GM10847 (cell line): ENCODE results near the gene SCN2B.

ENCODE experiments used
- POLR2A ChIP-seq: IDR thresholded peaks from 2 replicates; pipeline ENCODE4 v1.6.1; 2011; ENCODE audit not compliant: insufficient read length; ENCODE audit errors: extremely low read depth

Gene SCN2B

GRCh38 chr11:118149493-118149892 lies 26.9 kb downstream of the SCN2B start:
- no peak for TF ChIP-seq POLR2A

- TF ChIP-seq POLR2A = no peak
Measured at GRCh38 chr11:118148856-118149255, 27.6 kb downstream of the SCN2B start.

DNA sequence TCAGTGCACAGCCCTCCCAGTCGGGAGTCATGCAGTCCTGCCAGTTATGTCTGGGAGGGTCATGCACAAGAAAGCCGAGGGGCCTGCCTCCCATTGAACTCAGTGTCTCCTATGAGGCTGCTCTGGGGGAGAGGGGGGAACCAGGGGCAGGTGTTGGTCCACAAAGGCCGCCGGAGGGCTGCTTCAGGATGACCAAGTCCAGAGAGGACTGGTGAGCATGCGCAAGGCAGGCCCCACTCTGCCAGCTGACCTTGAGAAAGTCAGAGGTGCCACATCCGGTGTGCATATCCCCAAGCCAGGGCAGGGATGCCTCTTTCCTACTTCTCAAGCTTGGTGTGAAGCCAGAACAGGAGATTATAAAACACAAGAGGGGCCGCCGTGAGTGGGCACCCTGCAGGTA lies 28.2 kb downstream of the SCN2B start:
- no peak for TF ChIP-seq POLR2A

GRCh38 chr11:118147502-118147901 lies 28.9 kb downstream of the SCN2B start:
- no peak for TF ChIP-seq POLR2A

- TF ChIP-seq POLR2A = no peak
Measured at GRCh38 chr11:118146554-118146953, 29.9 kb downstream of the SCN2B start.

- no peak for TF ChIP-seq POLR2A
Measured at GRCh38 chr11:118145285-118146227, 30.9 kb downstream of the SCN2B start.

DNA sequence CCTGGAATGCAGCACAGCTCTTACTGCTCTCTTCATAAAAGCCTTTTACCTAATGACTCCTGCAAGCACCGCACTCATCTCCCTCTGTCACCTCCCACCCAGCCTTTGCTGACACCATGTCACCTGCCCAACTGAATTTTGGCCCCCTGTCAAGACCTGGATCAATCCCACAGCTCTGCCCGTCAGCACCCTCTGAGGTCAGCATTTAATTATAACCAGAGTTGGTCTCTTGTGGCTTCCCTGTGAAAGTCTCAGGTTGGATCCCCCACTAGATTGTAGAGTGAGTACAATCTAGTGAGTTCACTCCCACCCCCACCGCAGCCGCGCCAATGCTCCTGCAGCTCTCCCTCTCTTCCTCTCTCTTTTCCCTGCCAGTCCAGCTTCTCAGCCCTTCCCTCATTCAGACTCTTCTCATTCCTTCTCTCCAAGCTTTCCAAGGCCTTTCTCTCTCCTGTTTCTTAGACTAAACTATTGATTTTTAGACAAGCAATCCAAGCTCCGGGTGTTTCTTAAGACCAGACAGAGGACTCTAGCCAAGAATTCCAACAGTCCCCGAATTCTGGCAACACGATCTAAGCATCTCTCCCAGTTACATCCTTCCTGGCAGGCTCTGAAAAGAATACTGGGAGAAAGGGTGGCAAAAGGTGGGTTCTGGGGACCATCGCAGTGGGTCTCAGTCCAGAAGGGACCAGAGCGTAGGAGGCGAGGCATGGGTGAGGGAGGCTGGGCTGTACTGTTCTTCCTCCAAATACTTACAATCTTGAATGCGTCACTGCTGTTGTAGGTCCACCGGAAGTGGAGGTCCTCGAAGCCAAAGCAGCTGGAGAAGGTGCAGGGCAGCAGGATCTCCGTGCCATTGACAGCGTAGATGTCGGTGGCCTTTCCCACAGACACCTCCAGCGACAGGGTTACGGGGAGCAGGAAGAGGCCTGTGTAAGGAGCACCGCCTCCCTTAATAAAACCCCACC lies 31.9 kb downstream of the SCN2B start:
- TF ChIP-seq POLR2A = no peak

- no peak for TF ChIP-seq POLR2A
Measured at GRCh38 chr11:118143661-118144185, 32.7 kb downstream of the SCN2B start.

DNA sequence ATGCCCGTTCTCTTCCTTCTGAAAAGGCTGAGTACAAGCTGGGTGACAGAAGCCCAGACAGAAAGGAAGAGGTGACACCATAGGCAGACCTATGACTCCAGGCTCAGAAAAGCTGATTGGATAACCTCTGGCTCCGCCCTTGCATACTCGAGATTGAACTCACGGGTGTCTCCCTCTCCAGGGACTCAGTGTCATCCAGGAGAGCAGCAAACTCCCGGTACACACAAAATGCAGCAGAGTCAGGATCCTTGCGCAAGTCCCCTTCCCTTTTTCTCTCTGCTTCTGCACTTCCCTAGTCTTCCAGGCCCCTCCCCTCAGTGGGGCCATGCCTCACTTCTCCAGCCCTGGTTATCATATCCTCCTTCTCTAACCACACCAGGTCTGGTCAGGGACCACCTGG lies 33.6 kb downstream of the SCN2B start:
- no peak for TF ChIP-seq POLR2A

DNA sequence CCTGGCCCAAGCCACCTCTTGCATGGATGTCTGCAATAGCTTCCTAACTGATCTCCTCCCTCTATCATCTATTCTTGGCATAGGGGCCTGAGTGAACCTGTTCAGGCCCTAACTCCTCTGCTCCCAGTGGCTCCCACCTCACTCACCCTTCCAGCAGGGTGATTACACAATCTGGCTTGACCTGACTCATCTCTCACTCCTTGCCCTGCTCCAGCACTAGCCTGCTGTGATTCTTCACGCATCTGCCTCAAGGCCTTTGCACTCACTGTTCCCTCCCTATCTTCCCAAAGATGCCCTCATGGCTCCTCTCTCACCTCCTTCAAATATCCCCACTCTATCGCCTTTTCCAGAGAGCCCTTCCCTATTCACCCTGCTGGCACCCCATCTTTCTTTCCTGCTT lies 34.4 kb downstream of the SCN2B start:
- TF ChIP-seq POLR2A = no peak

- no peak for TF ChIP-seq POLR2A
Measured at GRCh38 chr11:118139578-118139977, 36.9 kb downstream of the SCN2B start.

DNA sequence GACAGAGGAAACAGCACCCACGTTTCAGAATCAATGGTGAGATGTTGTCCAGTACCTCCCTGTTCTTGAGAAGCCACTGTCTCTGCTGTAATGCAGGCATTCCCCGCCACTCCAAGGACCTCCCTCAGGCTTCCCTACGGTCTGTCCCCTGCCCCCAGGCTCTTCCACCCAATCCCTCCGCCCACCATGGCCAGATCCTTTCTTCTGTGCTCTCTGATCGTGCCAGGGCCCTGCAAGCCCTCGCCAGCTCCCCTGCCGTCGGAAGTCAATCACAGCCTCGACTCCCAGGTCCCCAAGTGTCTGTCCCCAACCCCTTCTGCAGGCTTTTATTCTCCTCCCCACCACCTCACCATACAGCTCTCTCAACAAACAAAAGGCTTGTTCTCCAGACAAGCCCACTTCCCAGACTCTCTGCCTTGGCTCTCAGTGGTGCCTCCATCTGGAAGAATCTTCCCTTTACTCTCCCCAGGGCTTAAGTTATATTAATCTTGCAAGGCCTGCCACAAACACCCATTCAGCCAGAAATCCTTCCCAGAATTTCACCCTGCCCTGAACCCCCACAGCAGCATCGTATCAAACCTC lies 37.5 kb downstream of the SCN2B start:
- no peak for TF ChIP-seq POLR2A

DNA sequence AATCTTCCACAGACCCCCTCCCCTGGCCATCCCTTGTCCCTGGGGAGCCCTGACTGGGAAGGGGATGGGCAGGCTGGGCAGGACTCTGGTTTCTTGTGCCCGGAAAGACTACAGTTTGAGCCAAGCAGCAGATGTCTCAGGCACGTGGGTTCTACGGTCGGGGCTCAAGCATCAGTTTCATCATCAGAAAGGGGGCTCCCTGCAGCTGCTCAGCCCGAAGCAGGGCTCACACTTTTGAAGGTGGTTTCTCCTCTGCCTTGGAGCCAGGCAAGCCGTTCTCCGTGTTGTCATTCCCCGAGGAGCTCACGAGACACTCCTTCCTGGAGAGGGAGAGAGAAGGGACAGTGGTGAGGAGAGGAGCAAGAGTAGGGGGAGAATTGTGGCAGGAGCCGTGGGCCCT lies 39.6 kb downstream of the SCN2B start:
- TF ChIP-seq POLR2A = no peak

DNA sequence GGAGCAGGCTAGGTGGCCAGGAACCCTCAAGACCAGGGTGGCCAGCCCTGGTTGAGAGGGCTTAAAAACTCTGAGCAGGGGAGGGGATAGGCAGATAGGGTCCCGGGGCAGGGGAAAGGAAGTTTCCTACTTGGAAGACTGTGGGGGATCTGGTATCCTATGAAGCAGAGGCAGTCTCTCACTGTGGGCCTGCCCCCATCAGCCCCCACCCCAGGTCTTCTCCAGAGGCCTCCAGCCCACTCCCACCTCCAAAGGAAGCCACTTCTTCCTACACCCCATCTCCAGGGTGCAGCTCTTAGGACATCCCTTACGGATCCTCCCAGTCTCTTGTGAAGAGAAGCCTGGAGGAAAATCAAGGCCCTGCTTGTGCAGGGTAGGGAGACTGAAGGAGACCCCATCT lies 40.1 kb downstream of the SCN2B start:
- TF ChIP-seq POLR2A = no peak

DNA sequence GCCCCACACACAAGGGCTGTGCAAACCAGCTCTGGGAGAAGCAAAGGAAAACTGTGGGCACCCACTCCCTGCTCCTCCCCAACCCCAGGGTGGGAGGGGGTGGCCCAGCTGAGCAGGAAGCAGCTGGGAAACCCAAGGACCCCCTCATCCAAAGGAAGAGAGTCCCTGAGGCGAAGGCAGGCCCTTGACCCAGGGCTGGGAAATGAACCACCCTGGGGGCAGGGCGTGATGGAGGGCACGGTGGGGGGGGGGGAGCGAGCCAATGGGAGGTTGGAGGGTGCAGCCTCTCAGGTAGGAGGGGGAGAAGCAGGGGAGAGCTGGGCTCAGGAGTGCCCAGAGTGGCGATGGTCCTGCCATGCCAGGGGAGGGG lies 40.7 kb downstream of the SCN2B start:
- TF ChIP-seq POLR2A = no peak
